ENCODE measurements around the gene ESR2.
"Not testable (repeated sequence)": the region's sequence is repeated elsewhere in the genome, so short reads cannot be mapped to it uniquely, and the experiment has no call there.

ESR2 gene

DNA sequence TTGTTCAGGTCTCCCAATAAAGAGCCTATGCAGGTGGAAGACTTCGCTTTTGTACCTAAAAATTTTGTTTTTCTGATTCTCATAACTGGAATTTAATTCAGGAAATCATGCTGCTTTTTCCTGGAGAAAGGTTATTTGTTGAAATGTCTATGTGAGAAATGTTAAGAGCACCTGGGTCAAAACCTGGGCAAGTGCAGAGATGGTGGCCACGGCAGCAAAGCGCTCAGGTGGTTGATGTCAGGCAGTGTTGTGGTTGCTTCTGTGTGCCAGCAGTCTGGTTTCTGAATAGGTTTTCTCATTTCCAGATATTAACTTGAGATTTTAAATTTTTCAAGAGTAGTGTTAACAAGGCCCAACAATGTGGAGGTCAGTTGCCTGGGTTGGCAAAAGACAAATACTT lies 96.2 kb downstream of the ESR2 start:
- no peak for DNase-seq (ENCODE audit: low read depth)

DNA sequence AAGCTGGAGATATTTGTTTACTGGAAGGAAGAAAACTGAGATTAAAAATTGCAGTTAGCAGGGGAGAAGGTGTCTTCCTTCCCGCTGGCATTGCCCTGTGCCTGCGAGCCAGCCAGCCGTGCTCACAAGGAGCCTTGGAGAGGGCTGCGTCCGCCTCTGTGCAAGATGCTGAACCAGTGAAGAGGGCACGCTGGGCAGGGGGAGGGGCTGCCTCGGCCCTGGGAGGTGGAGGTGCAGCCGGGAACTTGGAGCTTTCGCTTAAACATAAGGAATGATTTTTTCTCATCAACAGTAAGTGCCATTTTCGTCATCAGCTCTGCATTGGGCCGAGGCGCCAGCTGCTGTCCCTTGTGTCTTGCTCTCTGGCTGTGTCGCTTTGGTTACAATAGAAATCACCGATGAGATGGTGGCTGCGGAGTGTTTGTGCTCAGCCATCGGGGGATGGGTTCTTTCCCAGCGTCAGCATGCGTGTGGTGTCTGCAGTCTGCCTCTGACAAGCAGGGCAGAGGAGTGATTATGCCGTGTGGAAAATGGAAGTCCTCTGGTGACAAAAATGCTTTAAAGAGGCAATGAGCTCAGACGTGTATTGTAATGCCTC lies 97.3 kb downstream of the ESR2 start:
- DNase-seq (ENCODE audit: low read depth), result no peak

DNA sequence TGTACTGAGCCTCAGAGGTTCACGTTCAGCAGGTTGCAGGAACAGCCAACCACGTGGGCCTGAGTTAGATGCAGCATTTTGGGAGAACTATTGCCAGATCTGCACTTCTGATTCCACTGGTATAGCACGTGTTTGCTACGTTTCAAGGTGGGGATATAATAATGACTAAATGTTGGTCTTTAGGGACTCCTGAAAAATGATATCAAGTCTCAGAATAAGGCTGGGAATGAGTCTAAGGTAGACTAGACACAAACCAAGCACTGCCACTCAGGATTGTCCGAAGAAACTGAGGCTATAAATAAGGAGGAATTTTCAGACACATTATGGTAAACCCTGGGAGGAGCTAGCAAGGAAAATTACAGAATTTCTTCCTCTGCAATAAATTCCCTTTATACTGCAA lies 98.1 kb downstream of the ESR2 start:
- DNase-seq (ENCODE audit: low read depth), result no peak

- DNase-seq (ENCODE audit: low read depth), result no peak
Observed at GRCh38 chr14:64195199-64195598, 99.0 kb downstream of the ESR2 start.

- DNase-seq (ENCODE audit: low read depth), result no peak
Observed at GRCh38 chr14:64194404-64194803, 99.8 kb downstream of the ESR2 start.

GRCh38 chr14:64193821-64194220 lies 100.3 kb downstream of the ESR2 start:
- DNase-seq (ENCODE audit: low read depth), result no peak

- DNase-seq (ENCODE audit: low read depth), result no peak
Observed at GRCh38 chr14:64191756-64192155, 102.4 kb downstream of the ESR2 start.

DNA sequence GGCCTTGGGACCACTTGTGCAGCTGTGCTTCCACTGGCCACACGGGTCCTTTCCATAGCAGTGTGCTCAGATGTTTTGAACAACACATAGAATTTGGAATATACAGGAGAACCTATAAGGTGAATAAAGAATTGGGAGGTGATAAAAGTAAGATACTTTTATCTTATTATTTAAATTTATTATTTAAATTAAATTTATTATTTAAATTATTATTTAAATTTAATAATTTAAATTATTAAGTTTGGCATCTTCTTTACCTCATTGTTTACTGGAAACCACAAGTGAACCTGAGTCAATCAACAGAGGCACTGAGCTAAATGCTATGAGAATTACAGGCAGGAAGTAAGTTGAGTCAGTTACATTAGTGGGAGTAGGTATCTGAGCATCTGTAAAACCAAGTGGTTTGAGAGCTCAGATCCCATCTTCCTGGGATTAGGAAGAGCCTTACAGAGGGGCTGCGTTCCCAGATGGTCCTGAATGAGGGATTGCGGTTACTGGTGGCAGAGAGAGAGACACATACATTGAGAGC lies 103.1 kb downstream of the ESR2 start:
- DNase-seq (ENCODE audit: low read depth), result no peak

DNA sequence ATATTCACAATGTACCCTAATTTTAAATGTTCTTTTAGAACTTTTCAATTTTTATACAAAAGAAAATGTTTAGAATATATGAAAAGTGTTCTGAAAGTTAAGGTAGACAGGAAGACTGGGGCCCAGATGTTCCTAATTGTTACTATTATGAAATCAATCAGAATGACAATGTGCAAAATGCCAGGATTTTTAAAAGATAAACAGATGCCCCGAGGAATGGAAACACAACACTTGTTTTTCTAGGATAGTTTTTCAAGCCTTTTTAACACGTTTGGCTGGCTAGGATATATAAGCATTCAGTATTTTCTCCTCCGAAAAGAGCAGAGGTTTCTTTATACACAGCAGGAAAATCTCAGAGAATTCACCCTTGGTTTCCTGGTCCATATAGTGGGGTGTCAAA lies 106.8 kb downstream of the ESR2 start:
- no peak for DNase-seq (ENCODE audit: low read depth)

GRCh38 chr14:64186231-64187129 lies 107.7 kb downstream of the ESR2 start:
- no peak for DNase-seq (ENCODE audit: low read depth)

- DNase-seq (ENCODE audit: low read depth), result no peak
Observed at GRCh38 chr14:64185184-64185583, 109.0 kb downstream of the ESR2 start.

- DNase-seq (ENCODE audit: low read depth), result no peak
Observed at GRCh38 chr14:64184103-64184729, 110.0 kb downstream of the ESR2 start.

DNA sequence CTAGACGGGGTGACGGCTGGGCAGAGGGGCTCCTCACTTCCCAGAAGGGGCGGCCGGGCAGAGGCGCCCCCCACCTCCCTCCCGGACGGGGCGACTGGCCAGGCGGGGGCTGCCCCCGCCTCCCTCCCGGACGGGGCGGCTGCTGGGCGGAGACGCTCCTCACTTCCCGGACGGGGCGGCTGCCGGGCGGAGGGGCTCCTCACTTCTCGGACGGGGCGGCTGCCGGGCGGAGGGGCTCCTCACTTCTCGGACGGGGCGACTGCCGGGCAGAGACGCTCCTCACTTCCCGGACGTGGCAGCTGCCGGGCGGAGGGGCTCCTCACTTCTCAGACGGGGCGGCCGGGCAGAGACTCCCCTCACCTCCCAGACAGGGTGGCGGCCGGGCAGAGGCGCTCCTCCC lies 111.3 kb downstream of the ESR2 start:
- DNase-seq (ENCODE audit: low read depth), result not testable (repeated sequence)

DNA sequence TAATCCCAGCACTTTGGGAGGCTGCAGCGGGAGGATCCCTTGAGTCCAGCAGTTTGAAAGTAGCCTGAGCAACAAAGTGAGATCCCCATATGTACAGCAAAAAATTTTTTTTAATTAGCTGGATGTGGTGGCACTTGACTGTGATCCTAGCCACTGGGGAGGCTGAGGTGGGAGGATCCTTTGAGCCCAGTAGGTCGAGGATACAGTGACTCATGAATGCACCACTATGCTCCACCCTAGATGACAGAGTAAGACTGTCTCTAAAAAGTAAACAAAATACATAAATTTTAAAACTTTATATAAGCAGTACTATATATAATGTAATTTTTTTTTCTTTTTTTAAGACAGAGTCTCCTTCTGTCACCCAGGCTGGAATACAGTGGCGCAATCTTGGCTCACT lies 115.4 kb downstream of the ESR2 start:
- no peak for DNase-seq (ENCODE audit: low read depth)

DNA sequence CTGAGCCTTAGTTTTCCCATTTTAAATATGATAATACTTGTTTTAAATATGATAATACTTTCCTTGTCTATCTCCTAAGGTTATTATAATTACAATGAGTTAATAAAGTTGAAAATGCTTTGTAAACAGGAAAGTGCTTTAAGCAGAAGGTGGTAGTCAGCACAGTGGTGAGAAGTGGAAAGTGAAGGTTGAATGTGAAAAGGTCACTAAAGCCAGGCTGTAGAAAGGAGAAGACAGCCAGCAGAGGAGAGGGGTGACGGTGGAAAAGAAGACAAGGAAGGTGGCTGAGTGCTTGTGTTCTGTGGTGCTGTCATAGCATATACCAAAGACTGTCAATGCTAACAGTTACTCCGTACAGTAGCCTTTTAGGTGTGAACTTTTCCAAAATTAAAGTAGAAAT lies 117.8 kb downstream of the ESR2 start:
- DNase-seq (ENCODE audit: low read depth), result no peak

DNA sequence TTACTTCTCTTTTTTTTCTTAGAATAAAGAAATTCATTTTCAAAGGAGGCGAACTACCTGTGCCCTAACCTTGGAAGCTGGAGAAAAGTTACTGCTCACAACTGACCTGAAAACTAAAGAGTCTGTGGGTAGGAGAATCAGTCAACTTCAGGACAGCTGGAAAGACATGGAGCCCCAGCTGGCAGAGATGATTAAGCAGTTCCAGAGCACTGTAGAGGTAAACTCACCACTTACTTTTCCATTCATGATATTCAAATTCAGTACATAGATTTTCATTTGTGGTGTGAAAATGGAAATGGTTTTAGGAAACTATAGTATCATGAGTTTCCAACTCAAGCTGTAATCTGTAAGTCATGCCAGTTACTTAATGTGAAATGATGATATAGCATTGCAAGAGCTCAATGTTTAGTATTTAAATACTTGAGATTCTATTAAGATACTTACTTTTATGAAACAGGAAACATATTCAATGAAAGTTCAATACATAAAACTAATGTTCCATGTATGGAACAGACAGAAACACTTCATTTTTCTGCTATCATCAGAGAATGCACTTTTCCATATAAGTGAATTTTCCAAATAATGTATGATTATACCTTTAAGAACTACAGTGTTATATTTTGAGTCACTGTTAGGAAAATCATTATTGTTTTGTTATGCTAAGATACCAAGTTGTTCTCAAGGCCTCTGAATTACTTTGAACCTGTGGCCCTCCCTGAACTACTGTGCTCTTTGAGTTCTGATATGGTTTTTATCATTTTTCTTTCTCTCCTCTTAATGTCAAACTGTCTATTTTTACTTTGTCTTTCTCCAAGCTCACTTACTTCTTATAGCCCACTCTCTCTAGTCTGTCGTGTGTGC lies 119.0 kb downstream of the ESR2 start:
- DNase-seq (ENCODE audit: low read depth), result no peak

DNA sequence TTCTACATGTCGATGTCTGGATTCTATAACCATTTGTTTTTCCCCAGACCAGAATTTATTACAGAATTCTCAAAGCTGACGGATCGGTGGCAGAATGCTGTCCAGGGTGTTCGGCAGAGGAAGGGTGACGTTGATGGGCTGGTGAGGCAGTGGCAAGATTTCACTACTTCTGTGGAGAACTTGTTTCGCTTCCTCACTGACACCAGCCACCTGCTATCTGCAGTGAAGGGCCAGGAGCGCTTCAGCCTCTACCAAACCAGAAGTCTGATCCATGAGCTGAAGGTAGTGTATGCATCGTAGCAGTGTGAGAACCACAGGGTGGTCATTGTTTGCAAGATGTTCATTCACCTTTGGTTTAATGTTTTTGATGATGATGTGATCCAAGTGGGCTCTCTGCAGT lies 124.0 kb downstream of the ESR2 start:
- DNase-seq (ENCODE audit: low read depth), result no peak

- DNase-seq (ENCODE audit: low read depth), result no peak
Observed at GRCh38 chr14:64159588-64159987, 134.6 kb downstream of the ESR2 start.

- no peak for DNase-seq (ENCODE audit: low read depth)
Observed at GRCh38 chr14:64158608-64159007, 135.6 kb downstream of the ESR2 start.

DNA sequence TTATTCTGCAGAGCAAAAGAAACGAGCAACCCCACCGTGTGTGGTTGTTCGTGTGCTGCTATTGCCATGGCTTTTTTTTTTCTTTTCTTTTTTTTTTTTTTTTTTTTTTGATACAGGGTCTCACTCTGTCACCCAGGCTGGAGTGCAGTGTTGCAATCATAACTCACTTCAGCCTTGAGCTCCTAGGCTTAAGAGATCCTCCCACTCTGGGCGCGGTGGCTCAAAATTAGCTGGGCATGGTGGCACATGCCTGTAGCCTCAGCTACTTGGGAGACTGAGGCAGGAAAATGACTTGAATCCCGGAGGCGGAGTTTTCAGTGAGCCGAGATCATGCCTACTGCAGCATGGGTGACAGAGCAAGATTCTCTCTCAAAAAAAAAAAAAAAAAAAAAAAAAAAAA lies 144.2 kb downstream of the ESR2 start:
- no peak for DNase-seq (ENCODE audit: low read depth)

DNA sequence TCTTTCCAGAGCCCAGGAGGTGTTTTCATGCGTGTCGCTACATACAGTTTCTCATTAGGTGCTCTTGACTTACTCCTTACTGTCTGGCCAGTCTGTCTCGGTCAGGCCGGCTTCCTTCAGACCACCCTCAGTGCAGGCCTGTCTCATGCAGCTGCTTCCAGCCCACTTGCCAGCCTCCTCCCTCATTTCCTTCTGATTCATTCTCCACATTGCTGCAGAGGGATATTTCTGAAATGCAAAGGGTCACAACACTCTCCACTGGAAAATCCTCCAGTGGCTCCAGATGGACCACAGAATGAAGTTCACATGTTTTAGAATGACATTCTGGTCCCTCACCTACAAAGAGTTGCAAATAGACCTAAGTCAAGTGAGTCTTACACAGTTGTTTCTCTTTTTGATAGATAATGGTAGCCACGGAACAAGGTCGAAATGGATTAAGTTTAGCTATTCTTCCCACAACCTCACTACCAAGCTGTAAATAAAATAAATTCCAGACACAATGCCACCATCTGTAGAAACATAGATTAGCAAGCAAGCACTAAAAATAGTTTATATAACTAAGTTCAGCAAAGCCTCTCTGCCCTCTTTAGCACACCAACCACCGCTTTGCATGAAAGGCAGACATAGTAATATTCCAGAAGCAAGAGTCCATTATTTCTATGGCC lies 146.9 kb downstream of the ESR2 start:
- no peak for DNase-seq (ENCODE audit: low read depth)

Measured in stimulated activated CD8-positive, alpha-beta memory T cell treated with anti-CD3 and anti-CD28 coated beads, Interleukin-12 subunit alpha, Interleukin-12 subunit beta, amount 100 ng/mL, for 1 hour (primary cell).